ENCODE measurements around the gene CIRBP. TPM values are rescaled to one million over a fixed set of nuclear protein-coding genes. Genes with fewer than 3 reads are reported as not detected.
A peak's percentile ranks its signal among the peaks of the same experiment; 100 is the strongest.

Gene CIRBP
- total and polyA plus RNA-seq, 9 of the 15 experiments (the other 6 are each of a cell fraction or from before 2014, with no cell fraction given): 20.5 to 327 (median 176) TPM

GRCh38 chr19:1279782-1280341, 10.7 kb downstream of the CIRBP start (continued):
- TF ChIP-seq HNRNPK (IDR thresholded peaks at IDR 0.05; ENCODE audit: low read depth, low read length, poor library complexity, severe bottlenecking): no peak
- no peak for TF ChIP-seq EGR1 (conservative IDR thresholded peaks at IDR 0.05)
- TF ChIP-seq PPARD (CRISPR knock-in tag; IDR thresholded peaks at IDR 0.05): peak; percentile 34; the same call in 1 of the 2 replicates
- no peak for TF ChIP-seq ZNF121 (CRISPR knock-in tag; conservative IDR thresholded peaks at IDR 0.05)
- TF ChIP-seq, protein P1, sequence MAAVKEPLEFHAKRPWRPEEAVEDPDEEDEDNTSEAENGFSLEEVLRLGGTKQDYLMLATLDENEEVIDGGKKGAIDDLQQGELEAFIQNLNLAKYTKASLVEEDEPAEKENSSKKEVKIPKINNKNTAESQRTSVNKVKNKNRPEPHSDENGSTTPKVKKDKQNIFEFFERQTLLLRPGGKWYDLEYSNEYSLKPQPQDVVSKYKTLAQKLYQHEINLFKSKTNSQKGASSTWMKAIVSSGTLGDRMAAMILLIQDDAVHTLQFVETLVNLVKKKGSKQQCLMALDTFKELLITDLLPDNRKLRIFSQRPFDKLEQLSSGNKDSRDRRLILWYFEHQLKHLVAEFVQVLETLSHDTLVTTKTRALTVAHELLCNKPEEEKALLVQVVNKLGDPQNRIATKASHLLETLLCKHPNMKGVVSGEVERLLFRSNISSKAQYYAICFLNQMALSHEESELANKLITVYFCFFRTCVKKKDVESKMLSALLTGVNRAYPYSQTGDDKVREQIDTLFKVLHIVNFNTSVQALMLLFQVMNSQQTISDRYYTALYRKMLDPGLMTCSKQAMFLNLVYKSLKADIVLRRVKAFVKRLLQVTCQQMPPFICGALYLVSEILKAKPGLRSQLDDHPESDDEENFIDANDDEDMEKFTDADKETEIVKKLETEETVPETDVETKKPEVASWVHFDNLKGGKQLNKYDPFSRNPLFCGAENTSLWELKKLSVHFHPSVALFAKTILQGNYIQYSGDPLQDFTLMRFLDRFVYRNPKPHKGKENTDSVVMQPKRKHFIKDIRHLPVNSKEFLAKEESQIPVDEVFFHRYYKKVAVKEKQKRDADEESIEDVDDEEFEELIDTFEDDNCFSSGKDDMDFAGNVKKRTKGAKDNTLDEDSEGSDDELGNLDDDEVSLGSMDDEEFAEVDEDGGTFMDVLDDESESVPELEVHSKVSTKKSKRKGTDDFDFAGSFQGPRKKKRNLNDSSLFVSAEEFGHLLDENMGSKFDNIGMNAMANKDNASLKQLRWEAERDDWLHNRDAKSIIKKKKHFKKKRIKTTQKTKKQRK (IDR thresholded peaks at IDR 0.05; ENCODE audit: borderline replicate concordance, low read depth, low read length): no peak
- no peak for TF ChIP-seq BRD4 (IDR thresholded peaks at IDR 0.05)
- peak; percentile 99 for TF ChIP-seq BCOR (IDR thresholded peaks at IDR 0.05)
- no peak for TF ChIP-seq SIN3B (IDR thresholded peaks at IDR 0.05; ENCODE audit: low read depth)
- no peak for TF ChIP-seq NFXL1 (CRISPR knock-in tag; IDR thresholded peaks at IDR 0.05)
- no peak for TF ChIP-seq POLR3G (IDR thresholded peaks at IDR 0.05; ENCODE audit: extremely low read depth, insufficient read length, insufficient replicate concordance)
- no peak for TF ChIP-seq ZNF707 (CRISPR knock-in tag; conservative IDR thresholded peaks at IDR 0.05)
- TF ChIP-seq, protein P2, sequence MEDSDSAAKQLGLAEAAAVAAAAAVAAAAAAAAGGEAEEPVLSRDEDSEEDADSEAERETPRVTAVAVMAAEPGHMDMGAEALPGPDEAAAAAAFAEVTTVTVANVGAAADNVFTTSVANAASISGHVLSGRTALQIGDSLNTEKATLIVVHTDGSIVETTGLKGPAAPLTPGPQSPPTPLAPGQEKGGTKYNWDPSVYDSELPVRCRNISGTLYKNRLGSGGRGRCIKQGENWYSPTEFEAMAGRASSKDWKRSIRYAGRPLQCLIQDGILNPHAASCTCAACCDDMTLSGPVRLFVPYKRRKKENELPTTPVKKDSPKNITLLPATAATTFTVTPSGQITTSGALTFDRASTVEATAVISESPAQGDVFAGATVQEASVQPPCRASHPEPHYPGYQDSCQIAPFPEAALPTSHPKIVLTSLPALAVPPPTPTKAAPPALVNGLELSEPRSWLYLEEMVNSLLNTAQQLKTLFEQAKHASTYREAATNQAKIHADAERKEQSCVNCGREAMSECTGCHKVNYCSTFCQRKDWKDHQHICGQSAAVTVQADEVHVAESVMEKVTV (CRISPR knock-in tag; IDR thresholded peaks at IDR 0.05): peak; percentile 60; the same call in 1 of the 2 replicates
- TF ChIP-seq POU5F1 (IDR thresholded peaks at IDR 0.05; ENCODE audit: borderline replicate concordance, low read depth, low read length, partially characterized antibody): peak; percentile 9
- peak; percentile 96 for TF ChIP-seq ZNF436 (CRISPR knock-in tag; IDR thresholded peaks at IDR 0.05)
- TF ChIP-seq RUNX1 (IDR thresholded peaks at IDR 0.05; ENCODE audit: low read depth): 0 out of 2 replicates have a peak, but pooled peaks have one; percentile 51
- TF ChIP-seq BCL6 (CRISPR knock-in tag; IDR thresholded peaks at IDR 0.05): no peak
- TF ChIP-seq, protein P3, sequence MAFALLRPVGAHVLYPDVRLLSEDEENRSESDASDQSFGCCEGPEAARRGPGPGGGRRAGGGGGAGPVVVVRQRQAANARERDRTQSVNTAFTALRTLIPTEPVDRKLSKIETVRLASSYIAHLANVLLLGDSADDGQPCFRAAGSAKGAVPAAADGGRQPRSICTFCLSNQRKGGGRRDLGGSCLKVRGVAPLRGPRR (CRISPR knock-in tag; IDR thresholded peaks at IDR 0.05): no peak
- TF ChIP-seq HDAC1 (IDR thresholded peaks at IDR 0.05): 0 out of 4 replicates have a peak, but pooled peaks have one; percentile 39 to 47
- TF ChIP-seq, protein P4, sequence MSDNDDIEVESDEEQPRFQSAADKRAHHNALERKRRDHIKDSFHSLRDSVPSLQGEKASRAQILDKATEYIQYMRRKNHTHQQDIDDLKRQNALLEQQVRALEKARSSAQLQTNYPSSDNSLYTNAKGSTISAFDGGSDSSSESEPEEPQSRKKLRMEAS (CRISPR knock-in tag; IDR thresholded peaks at IDR 0.05): peak; percentile 74
- TF ChIP-seq CREM (IDR thresholded peaks at IDR 0.05; ENCODE audit: low read depth): peak; percentile 38; the same call in 1 of the 2 replicates
- no peak for TF ChIP-seq ZNF561 (CRISPR knock-in tag; conservative IDR thresholded peaks at IDR 0.05)
- TF ChIP-seq LARP7 (IDR thresholded peaks at IDR 0.05): peak; percentile 58; the same call in 1 of the 2 replicates
- TF ChIP-seq KDM1A (IDR thresholded peaks at IDR 0.05): peak; percentile 81 to 88
- TF ChIP-seq SRSF3 (IDR thresholded peaks at IDR 0.05; ENCODE audit: insufficient read depth, low read length): no peak
- peak; percentile 89; the same call in 1 of the 2 replicates for TF ChIP-seq STAG1 (CRISPR knock-in tag; IDR thresholded peaks at IDR 0.05; ENCODE audit: borderline replicate concordance)
- TF ChIP-seq NRF1 (conservative IDR thresholded peaks at IDR 0.05 in 1 of 2, IDR thresholded peaks at IDR 0.05 in 1 of 2): peak in 1 of 2 experiments; percentile 12; a peak in 1 of 4 replicates

All from K562 (cell line).